ENCODE data around the gene GAS6.

Gene GAS6

DNA sequence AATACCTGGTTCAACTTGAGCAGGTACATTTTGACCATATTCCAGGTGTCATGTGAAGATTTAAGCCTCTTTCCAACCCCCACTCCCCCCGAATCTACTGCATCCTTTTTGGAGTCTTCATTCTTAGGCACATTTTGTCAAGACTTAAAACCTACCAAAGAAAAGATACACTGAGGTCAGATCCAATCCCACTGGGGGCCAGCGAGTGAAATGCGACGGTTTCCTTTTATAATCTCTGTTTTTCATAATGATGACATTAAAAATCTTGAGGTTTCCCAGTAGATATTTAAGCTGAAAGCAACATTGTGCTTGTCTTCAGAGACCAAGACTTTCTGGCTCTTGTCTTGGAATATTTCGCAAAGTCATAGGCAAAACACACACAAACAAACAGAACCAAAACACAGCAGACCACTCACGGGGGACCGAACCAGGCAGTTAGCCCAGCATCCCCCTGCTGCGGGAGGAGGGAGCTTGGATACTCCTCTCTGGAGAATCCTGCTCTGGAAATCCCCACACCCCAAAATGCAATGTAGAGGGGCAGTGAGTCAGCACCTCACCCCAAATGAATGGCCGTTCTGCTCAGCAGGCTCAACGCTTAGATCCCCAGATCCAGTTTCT, 506 bp upstream of the GAS6 start:
- DNase-seq, result no peak

DNA sequence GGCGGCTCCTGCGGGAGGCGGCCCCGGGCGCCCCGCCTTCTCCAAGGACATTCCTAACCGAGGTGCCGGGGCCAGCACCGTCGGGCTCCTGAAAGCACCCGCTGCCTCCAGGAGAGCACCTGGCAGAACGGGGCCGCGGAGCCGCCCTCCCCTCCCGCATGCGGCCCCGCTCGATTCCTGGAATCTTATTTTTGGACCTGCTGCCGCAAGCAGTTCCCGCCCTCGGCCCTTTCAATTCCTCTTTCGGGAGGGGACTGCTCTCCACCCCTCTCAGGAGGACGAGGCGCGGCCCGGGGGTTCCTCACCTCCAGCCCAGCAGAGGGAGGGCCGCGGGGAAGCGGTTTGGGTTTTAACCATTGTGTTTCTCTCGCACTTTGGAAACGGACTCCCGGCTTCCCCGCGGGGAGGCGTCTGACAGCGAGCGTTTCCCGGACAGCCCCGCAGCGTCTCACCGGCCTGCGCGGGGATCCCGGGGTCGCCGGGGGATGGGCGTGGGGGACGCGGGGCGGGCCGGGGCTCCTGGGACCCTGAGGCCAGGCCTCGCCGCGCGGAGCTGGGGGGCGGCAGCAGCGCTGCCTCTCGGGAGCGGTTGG, 849 bp downstream of the GAS6 start:
- DNase-seq, result no peak

DNA sequence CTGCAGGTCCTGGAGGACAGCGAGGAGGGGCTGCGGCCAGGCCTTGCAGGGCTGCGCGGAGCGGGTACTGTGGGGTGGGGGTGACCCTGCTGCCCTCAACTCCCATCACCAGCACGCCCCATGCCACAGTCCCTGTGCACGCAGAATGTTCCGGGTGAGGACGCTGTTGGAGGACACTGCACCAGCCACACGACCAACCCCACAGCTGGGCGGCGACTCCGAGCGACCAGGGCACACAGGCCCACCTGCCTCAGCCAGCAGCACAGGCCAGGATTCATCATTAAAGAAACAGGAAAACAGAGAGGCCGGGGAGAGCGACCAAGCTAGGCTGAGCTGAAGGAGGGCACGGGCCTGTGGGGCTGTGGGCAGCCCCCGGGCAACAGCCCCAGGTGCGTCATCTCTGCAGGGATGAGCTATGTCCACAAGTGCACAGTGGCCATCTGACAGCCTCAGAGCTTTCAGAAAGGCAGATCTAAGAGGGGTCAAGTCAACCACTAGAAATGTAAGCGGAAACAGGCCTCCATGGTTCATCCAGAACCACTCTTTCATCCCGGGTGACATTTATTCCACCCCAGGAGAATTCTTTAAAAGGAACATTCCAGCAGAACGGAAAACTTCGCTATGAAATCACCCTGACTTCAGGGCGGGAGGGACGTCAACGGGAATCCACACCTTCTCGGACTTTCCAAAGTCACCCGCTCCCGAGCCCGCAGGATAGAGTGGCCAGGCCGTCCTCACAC, 1.5 kb downstream of the GAS6 start:
- no peak for DNase-seq

DNA sequence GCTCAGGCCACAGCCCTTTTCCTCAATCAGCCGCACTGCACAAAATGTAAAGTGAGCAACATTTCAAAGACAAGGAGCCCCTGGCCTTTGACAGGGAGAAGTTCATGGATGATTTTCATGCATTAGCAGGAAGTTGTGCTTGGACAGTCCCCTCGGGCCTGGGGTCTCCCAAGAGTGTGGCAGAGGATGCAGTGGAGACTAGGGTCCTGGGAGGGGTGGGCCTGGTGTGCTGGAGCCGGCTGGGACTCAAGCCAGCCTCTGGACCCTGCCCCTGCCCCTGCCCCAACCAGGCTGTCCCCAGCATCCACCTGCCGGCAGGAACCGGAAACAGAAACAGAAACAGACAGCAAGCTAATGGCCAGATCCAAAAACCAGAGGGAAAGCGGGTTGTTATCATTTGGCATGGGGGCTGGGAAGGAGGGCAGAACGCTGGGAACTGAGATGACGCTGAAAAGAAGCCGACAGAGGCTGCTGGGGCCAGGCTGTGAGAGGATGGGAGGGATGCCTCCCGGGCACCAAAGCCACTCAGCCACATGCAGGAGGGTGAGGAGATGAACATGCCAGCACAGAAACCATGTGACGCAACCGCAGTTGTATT, 2.3 kb downstream of the GAS6 start:
- DNase-seq, result no peak

DNA sequence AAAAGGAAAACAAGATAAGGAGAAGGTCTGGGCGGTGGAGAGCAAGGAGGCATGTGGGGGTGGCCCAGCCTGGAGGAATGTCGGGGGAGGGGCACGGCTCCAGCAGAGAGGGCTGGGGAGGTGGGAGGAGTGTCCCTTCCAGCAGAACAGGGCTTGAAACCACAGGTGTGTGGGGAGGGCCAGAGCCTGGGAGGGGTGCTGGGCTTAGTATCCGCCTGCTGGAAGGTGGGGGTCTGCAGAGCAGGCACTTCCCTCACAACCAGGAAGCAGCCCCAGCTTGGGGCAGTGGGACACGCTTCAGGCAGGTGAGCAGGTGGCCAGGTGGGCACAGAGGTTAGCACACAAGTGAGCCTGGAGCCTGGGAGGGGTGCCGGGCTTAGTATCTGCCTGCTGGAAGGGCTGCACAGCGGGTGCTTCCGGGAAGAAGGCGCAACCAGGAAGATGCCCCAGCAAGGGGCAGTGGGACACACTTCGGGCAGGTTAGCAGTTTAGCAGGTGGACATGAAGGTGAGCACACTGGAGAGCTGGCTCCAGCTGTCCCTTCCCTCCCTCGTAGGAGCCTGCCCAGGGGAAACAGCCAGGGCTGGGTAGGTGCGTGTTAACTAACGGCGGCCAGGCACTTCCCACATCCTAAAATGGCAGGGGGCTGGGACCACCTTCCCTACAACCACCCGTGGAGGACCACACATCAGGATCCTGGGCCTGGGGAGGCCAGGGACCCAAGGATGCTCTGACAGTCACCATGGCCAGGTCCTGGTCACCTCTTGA, 3.0 kb downstream of the GAS6 start:
- no peak for DNase-seq

DNA sequence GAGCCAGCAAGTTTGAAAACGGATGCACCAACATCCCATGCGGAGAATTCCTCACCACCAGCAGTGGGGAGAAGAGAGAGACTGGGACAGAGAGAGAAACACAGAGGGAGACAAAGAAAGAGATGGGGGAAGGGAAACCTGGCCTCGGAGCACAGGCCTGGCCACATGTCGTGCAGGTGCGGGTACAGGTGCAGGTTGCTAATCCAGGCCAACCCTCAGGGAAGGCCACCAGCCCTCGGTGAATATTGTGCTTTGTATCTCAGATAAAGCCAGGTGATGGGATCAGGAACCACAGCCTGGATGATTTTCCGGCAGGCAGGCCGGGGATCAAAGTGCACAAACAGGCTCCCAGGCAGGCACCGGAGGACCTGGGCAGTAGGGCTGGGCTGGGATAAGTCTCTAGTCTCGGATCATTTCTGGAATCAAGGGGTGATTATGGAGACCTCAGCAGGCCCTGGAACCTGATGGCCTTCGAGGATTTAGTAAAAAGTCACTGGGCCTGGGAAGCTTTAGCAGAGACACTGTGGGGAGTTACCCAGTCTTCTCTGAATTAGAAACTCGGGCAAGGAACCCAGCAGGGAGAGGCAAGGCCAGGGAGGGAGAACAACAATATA, 3.7 kb downstream of the GAS6 start:
- no peak for DNase-seq

DNA sequence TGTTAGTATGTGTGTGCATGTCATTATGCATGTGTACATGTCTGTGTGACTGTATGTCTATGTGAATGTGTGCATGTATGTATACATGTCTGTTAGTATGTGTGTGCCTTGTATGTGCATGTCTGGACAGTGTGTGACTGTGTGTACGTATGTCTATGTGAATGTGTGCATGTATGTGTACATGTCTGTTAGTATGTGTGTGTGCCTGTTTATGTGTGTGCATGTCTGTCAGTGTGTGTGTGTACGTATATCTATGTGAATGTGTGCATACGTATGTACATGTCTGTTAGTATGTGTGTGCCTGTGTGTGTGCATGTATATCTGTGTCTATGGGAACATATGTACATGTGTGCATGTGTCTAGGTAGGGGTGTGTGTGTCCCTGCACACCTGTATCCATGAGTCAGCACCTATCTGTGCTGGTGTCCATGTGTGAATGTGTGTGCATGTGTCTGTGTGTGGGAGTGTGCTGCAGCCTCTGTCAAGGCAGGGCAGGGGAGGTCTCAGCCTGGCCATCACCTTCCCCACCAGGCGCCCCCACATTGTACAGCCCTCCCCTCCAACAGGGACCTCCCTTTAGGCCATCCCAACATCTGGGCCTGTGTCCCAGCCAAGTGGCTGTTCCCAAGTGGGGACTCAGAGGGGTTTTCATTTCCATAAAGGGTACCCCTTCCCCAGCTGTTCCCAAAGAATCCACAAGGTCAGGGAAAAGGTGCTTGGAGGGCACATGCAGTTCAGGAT, 4.4 kb downstream of the GAS6 start:
- DNase-seq, result no peak

DNA sequence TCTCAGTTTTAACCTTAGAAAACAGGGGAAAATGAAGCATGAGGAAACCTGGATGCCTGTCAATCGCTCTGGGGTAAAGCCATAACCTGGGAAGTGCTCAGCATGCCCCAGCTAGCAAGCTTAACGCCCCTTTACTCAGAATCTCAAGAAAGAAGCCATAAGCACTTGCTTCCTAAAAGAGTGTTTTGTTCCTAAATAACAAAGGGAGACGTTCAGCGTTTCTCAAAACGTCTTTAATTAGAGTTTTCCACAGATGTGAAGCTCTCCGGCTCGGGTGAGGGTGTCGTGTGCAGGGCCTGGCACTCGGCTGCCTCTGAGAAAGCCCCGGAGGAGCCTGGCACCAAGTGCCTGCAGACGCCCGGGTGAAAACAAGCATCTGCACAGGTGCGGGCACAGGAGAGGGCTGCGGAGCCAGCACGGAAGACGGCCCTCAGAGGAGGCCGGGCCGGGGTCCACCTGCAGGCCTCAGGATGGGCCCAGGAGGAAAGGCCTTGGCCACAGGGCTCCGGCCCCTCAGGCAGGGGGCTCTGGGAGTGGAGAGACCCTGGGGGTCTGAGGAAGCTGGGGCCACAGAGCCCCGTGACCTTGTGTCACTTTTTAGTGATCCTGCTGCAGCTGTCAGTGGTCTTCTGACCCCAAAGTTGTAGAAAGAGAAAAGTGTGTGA, 6.2 kb downstream of the GAS6 start:
- no peak for DNase-seq

DNA sequence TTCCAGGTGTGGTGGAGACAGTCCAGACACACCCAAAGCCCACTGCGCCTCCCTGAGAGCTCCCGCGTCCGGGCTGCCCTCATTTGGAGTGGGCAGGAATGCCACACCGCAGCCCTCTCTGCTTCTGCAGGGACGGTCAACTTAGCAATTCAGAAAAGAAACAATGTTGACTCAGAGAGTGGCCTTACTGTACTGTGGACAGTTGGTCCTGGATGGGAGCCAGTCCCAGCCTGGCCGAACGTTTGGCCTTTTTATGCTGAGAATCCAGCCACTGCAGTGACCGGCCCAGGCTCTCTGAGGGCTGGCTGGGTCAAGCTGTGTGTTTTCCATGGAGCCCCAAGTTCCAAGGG, 7.2 kb downstream of the GAS6 start:
- DNase-seq, result no peak

DNA sequence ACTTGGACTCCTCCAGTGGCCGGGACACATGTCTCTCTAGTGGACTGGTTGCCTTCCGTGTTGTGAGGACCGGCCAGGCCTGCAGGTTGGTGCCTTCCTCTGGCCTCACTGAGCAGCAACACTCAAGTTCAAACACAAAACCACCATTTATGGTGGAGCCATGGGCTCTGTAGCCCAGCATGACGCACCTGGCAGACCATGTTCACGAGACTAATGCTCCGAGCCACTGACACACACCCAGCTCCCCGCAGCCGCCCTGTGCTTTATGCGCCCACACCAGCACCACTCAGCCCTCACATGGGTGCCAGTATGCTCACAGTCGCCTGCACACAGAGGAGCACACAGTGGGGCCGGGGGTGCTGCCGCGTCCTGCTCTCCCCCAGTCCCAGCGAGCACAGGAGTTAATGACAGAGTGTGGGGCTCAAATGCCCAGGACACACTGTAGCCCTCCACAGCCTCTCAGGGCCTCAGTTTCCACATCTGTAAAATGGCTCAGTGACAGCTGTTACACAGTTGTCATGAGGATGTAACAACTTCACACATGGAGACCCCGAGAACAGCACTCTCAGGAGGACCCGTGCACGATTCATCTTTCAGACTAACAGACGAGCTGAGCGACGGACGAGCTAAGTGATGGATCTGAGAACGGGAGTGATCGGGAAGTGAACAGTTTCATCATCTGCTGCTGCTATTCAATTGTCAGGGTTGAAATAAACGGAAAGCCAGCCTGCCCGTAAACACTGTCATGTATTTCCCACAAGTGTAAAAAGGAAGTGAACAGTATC, 7.8 kb downstream of the GAS6 start:
- no peak for DNase-seq

DNA sequence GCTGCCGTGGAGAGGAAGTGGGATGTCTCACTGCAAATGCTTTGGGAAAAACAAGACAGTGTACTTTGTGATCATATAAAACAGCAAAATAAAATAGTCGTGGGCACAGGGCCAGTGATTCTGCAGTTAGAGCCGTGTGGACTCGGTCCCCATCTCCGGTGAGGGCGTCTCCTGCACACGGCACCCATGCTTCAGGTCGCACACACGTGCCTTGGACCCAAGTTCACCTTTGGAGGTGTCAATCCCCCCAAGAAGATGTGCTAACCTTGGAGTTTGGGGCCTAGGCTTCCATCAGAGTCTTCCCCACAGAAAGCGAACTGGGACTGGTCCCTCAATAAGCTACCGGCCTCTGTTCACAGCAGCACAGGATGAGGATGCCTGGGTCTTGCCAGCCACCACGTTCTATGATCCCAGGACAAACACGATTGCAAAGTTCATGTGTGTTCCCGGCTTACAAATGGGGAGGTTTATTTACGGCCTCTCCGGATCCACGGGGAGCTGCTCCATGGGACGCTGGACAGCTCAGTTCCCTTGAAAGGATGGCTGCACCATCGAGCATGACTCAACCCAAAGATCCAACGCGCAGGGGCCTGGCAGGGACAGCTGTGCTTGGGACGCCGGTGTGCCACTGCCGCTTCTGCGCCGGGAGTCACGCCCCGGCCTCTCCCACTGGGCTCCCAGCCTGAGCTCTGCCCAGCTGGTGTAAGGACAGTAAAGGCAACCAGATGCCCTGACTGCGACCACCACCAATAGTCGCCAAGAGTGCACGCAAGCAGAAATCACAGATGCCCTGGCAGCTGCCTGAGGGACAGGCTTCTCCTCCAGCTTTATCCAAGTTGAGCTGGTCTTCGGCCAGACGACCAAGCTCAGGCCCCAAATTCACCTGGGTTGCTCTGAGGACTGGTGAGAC, 8.6 kb downstream of the GAS6 start:
- no peak for DNase-seq

DNA sequence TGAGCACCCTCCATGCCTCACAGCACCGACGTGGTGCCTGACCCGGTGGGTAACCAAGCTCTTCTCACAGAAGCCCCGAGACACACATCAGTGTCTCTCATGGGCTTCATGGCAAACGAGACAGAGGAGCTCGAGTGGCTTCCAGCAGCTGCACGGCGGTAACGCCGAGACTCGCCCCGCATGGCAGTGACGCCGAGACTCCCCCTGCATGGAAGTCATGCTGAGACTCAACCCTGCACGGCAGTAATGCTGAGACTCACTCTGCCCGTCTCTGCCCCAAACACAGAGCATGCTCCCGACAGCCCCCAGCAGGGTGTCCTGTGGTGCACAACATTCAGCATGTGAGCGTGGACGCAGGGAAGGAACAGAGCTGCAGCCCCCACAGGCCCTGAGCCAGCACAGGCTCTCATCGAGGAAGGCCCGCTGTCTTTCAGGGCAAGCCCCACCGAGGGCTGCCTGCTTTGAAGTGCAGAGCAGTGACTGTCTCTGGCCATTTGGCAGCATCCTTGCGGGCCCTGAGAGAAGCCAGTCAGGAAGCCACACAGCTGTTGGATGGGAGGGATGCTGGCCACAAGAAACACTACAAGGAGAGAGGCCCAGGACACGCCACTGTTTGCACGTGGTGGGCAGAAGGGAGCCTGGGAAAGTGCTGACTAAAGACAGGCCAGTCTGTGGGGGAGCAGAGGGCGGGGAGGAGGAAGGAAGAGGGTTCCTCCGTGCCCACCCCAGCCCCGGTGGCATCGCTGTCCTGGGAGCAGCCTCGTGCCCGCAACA, 9.5 kb downstream of the GAS6 start:
- no peak for DNase-seq

DNA sequence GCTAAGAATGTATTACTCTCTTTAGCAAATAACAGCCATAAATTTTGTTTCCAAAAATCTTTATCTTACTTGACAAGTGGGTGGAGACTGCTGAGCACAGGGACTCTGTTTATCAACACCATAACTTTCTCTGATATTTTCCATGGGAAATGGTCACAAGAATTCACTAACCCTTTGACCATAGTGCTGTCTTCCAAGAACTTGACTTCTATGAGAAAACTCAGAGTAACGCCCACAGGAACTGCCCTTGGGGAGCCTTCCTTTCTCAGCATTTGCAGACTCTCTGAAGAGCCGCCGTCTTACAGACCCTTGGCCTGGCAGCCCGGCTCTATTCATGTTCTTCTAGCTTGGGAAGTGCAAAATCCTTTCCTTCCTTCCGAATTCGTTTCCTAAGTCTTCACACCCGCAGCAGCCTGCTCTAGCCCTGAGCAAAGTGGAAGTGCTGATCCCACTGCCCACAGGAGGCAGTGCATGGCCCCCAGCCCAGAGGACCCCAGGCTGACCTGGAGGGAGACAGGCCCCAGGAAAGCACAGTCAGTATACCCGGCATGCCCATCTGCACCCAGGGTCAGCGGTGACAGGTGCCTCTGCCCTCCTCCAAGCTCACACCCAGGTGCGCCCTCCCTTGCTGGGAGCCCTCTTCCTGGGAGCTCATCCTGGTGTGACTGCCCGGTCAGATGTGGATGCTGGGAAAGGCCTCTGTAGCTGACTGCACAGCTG, 10.2 kb downstream of the GAS6 start:
- DNase-seq, result no peak

DNA sequence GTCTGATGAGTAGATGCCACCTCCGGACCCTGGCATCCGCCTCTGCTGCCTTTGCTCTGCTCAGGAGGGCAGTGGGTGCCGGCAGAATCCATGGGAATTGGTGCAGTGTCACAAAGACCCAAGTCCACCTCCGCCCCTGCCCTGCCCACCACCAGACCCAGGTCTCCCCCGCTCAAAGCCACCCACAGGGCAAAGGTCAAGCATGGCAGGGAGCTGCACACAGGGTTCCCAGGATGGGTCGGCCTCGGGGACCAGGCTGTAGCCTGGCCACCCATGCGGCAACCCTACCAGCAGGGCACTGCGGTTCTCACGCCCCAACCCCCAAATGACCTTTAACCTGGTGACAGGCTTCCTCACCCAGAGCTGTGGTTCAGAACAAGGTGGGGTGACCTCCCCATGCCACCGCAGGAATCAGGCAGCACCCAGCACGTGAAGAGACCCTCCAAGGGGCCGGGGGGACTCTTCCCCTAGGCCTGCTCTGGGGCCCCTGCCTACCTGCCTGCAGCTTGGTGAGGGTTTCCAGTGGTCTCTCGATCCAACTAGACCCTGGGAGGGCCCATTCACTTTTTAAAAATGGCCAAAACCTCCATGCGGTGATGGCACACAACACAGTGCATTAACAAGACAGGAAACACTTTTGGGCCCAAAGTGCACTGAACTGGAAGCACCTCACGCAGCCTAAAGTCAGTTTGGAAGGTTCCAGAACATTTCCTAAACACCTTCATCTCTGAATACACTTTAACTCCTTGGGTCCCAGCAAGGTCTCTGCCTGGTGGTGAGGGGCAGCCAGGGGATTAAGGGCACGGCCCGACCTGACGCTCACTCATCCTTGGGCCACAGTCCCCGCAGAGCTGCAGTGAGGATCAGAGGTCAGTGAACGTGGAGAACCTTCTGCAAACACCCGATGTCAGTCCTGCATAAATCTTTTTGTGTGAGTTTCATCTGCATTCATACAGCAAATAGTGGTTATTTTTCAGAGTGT, 11.0 kb downstream of the GAS6 start:
- no peak for DNase-seq

DNA sequence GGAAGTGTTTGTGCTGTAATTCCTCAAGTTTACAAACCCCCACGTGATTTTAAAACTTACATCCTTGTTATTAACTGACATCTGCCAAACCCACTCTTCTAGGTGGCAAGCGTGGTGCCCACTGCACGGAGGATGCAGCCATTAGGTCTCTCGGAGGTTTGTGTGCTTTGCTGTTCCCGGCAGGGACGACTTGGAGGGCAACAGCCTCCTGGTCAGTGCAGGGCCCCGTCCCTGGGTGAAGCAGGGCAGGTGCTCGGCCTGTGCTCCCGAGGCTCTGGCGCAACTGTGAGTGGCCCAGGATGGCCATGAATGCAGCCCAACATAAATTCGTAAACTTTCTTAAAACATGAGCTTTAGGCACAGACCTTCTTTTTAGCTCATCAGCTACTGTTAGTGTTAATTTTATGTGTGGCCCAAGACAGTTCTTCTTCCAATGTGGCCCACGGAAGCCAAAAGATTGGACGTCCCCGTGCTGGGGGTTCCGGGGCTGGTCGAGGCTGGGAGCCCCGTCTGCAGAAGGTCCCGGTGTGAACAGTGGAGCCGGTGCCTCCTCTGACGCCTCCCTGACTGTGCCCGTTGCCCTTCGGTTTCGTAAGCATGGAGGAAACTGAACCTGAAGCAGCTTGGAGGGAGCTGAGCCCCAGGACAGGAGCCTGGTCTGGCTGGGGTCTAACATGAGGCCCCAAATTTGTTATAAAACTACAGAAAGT, 11.9 kb downstream of the GAS6 start:
- DNase-seq, result no peak

DNA sequence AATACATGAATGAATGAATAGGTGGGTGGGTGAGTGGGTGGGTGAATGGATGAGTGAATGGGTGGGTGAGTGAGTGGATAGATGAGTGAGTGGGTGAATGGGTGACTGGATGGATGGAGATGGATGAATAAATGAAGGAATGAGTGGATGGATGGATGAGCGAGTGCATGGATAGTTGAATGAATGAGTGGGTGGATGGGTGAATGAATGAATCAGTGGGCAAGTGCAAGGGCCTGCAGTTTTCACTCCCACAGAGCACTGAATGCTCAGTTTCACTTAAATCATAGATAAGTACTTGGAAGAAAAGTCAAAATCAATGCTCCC, 12.4 kb downstream of the GAS6 start:
- DNase-seq, result no peak

Data from NCI-H446 treated with DMSO at 0.1 percent for 48 hours (cell line).